Glutamatergic neuron (in vitro differentiated cells): Measurements from ENCODE around the gene SCYGR2. TPM values are rescaled to one million over a fixed set of nuclear protein-coding genes. Genes with fewer than 3 reads are reported as not detected.
"Not testable (repeated sequence)": the region's sequence is repeated elsewhere in the genome, so short reads cannot be mapped to it uniquely, and the experiment has no call there.

ENCODE experiments used
- DNase-seq: peaks from one replicate; pipeline ENCODE4 v3.0.0; 2022
- H3K27ac Mint-ChIP-seq: one replicate; pipeline ENCODE4 v1.8.0; 2020; ENCODE audit warnings: mild to moderate bottlenecking, mixed read lengths, inconsistent platforms; ENCODE audit not compliant: unreplicated experiment
- H3K27me3 Mint-ChIP-seq: one replicate; pipeline ENCODE4 v1.8.0; 2020; ENCODE audit warnings: mild to moderate bottlenecking, moderate library complexity, mixed read lengths, inconsistent platforms; ENCODE audit not compliant: unreplicated experiment
- H3K36me3 Mint-ChIP-seq: one replicate; pipeline ENCODE4 v1.8.0; 2020; ENCODE audit warnings: mild to moderate bottlenecking, mixed read lengths, inconsistent platforms; ENCODE audit not compliant: unreplicated experiment
- H3K4me1 Mint-ChIP-seq: one replicate; pipeline ENCODE4 v1.8.0; 2020; ENCODE audit warnings: mild to moderate bottlenecking, low read depth, mixed read lengths, inconsistent platforms; ENCODE audit not compliant: unreplicated experiment
- H3K4me3 Mint-ChIP-seq: one replicate; pipeline ENCODE4 v1.8.0; 2020; ENCODE audit warnings: mild to moderate bottlenecking, mixed read lengths, inconsistent platforms; ENCODE audit not compliant: unreplicated experiment
- H3K9me3 Mint-ChIP-seq: one replicate; pipeline ENCODE4 v1.8.0; 2020; ENCODE audit warnings: mild to moderate bottlenecking, moderate library complexity, mixed read lengths, inconsistent platforms; ENCODE audit not compliant: unreplicated experiment
- CTCF ChIP-seq: fragments of 200-600 bp; sonication (generic); IDR thresholded peaks from one replicate; pipeline ENCODE4 v1.5.0; 2021; ENCODE audit not compliant: partially characterized antibody, unreplicated experiment
- long read RNA-seq: library from polyadenylated mRNA; unstranded; transcript quantifications from one replicate; pipeline ENCODE4 v2.0.0, GENCODE V29; 2020; ENCODE audit not compliant: unreplicated experiment
- total RNA-seq: library from RNA; stranded (reverse); fragmentation: NEBNext Ultra II Directional; extraction: Animal tissue kit (Norgen Biotek cat#: 25700); gene quantifications from one replicate; pipeline ENCODE4 v1.2.1, GENCODE V29; 2021; ENCODE audit not compliant: unreplicated experiment

SCYGR2 gene
- total RNA-seq = not detected
- long read RNA-seq = 0 reads

- not testable (repeated sequence) for H3K4me3 Mint-ChIP-seq, H3K27me3 Mint-ChIP-seq, H3K9me3 Mint-ChIP-seq, DNase-seq, H3K36me3 Mint-ChIP-seq, H3K27ac Mint-ChIP-seq
- H3K4me1 Mint-ChIP-seq = peaks cover 11% of the 10 kb centered on the region
Observed at GRCh38 chr2:227598835-227599503, at the start of gene SCYGR2. SCYGR2 (plus strand) TSS chr2:227598893; CDS start chr2:227598893, 0 bp downstream.

- Mint-ChIP-seq H3K27me3 (peaks cover 2% of the 10 kb centered on the region), H3K9me3 (peaks cover 6% of the 10 kb centered on the region), H3K4me3 (peak overlapping the region; percentile 43), H3K4me1 (peaks cover 9% of the 10 kb centered on the region), H3K27ac (peak overlapping the region; percentile 60), H3K36me3 (no peaks in the 10 kb centered on the region)
- TF ChIP-seq CTCF = no peak
- peak; percentile 74 for DNase-seq
Observed at GRCh38 chr2:227551836-227552235, 46.9 kb upstream of the SCYGR2 start.

- H3K36me3 Mint-ChIP-seq = no peaks in the 10 kb centered on the region
- H3K4me3 Mint-ChIP-seq = no peak overlapping the region
- no peaks in the 10 kb centered on the region for H3K27me3 Mint-ChIP-seq
- H3K4me1 Mint-ChIP-seq = no peaks in the 10 kb centered on the region
- H3K9me3 Mint-ChIP-seq = no peaks in the 10 kb centered on the region
- no peak for DNase-seq
- TF ChIP-seq CTCF = no peak
- no peak overlapping the region for H3K27ac Mint-ChIP-seq
Observed at GRCh38 chr2:227562581-227562980, 36.1 kb upstream of the SCYGR2 start.

- Mint-ChIP-seq H3K27me3 (no peaks in the 10 kb centered on the region), H3K9me3 (no peaks in the 10 kb centered on the region), H3K27ac (no peak overlapping the region), H3K4me3 (no peak overlapping the region), H3K36me3 (no peaks in the 10 kb centered on the region), H3K4me1 (no peaks in the 10 kb centered on the region)
- no peak for TF ChIP-seq CTCF
- DNase-seq = no peak
Observed at GRCh38 chr2:227565080-227565479, 33.6 kb upstream of the SCYGR2 start.

- Mint-ChIP-seq H3K27ac (no peak overlapping the region), H3K4me3 (no peak overlapping the region), H3K27me3 (no peaks in the 10 kb centered on the region), H3K4me1 (no peaks in the 10 kb centered on the region), H3K36me3 (no peaks in the 10 kb centered on the region), H3K9me3 (no peaks in the 10 kb centered on the region)
- TF ChIP-seq CTCF = no peak
- no peak for DNase-seq
Observed at GRCh38 chr2:227566012-227566411, 32.7 kb upstream of the SCYGR2 start.
